K562 (cell line): ENCODE measurements around the gene ARHGAP23. TPM values are rescaled to one million over a fixed set of nuclear protein-coding genes. Genes with fewer than 3 reads are reported as not detected.

Experiments used
- CEBPB ChIP-seq: fragments of 450-650 bp; IDR thresholded peaks from 2 replicates; pipeline ENCODE4 v1.6.1; 2016; ENCODE audit warnings: missing genetic modification characterization, missing compliant biosample characterization
- ELK3 ChIP-seq: fragments of 450-650 bp; formaldehyde crosslinking; IDR thresholded peaks from 2 replicates; pipeline ENCODE4 v1.4.0; 2020; ENCODE audit warnings: mild to moderate bottlenecking
- HDAC1 ChIP-seq, 2 experiments: fragments of 450-650 bp; IDR thresholded peaks; 2 replicates each; pipeline ENCODE4 v1.6.1; 2016 to 2017; ENCODE audit warnings: inconsistent platforms in 1 of 2, mild to moderate bottlenecking in 1 of 2, moderate library complexity in 1 of 2
- HMBOX1 ChIP-seq: sonication (generic); IDR thresholded peaks from 2 replicates; pipeline ENCODE4 v1.6.1; 2016
- IFI16 ChIP-seq: fragments of 250-450 bp; sonication (Bioruptor Pico); IDR thresholded peaks from 2 replicates; pipeline ENCODE4 v2.1.2; 2022; ENCODE audit warnings: mild to moderate bottlenecking, inconsistent platforms
- JUNB ChIP-seq: fragments of 450-650 bp; formaldehyde crosslinking; conservative IDR thresholded peaks from 2 replicates; pipeline ENCODE4 v1.4.0; 2020; ENCODE audit warnings: mild to moderate bottlenecking
- L3MBTL2 ChIP-seq: fragments of 450-650 bp; IDR thresholded peaks from 2 replicates; pipeline ENCODE4 v1.6.1; 2016; ENCODE audit warnings: mild to moderate bottlenecking, moderate library complexity
- MAZ ChIP-seq, 2 experiments: fragments of 450-650 bp in 1 of 2; sonication (generic) in 1 of 2; formaldehyde crosslinking; IDR thresholded peaks in 1 of 2; conservative IDR thresholded peaks in 1 of 2; 2 replicates each; pipeline versions ENCODE4 v1.4.0 to v1.5.0; 2020; ENCODE audit warnings: mild to moderate bottlenecking in 1 of 2, missing genetic modification reagents in 1 of 2
- MEIS2 ChIP-seq: fragments of 450-650 bp; IDR thresholded peaks from 2 replicates; pipeline ENCODE4 v1.6.1; 2014; ENCODE audit warnings: mild to moderate bottlenecking; ENCODE audit not compliant: partially characterized antibody
- MTA2 ChIP-seq: fragments of 450-650 bp; IDR thresholded peaks from 2 replicates; pipeline ENCODE4 v1.6.1; 2016; ENCODE audit warnings: low read depth
- MTA3 ChIP-seq: fragments of 450-650 bp; formaldehyde crosslinking; IDR thresholded peaks from 2 replicates; pipeline ENCODE4 v1.6.1; 2017; ENCODE audit warnings: mild to moderate bottlenecking, borderline replicate concordance
- NELFE ChIP-seq: IDR thresholded peaks from 2 replicates; pipeline ENCODE4 v1.6.1; 2011; ENCODE audit warnings: mild to moderate bottlenecking; ENCODE audit not compliant: insufficient read depth, insufficient read length
- NFE2 ChIP-seq: IDR thresholded peaks from 2 replicates; pipeline ENCODE4 v1.6.1; 2014; ENCODE audit warnings: antibody characterized with exemption, low read depth
- NFIC ChIP-seq: fragments of 450-650 bp; IDR thresholded peaks from 2 replicates; pipeline ENCODE4 v1.6.1; 2017; ENCODE audit warnings: mild to moderate bottlenecking, inconsistent platforms
- PML ChIP-seq: IDR thresholded peaks from 2 replicates; pipeline ENCODE4 v1.6.1; 2012; ENCODE audit warnings: low read length, inconsistent platforms
- RAD51 ChIP-seq: fragments of 450-650 bp; IDR thresholded peaks from 2 replicates; pipeline ENCODE4 v1.7.1; 2016; ENCODE audit warnings: low read depth, mild to moderate bottlenecking, borderline replicate concordance
- RBM25 ChIP-seq: fragments of 200-400 bp; formaldehyde crosslinking; IDR thresholded peaks from 2 replicates; pipeline ENCODE4 v1.6.1; 2018; ENCODE audit warnings: low read length, low read depth, moderate library complexity; ENCODE audit not compliant: severe bottlenecking
- RNF2 ChIP-seq: sonication (generic); IDR thresholded peaks from 2 replicates; pipeline ENCODE4 v1.6.1; 2016
- SRF ChIP-seq, 2 experiments: fragments of 250-450, 450-650 bp in 1 of 2; sonication (Bioruptor Pico) in 1 of 2; sonication (generic) in 1 of 2; formaldehyde crosslinking; IDR thresholded peaks; 2 replicates each; pipeline versions ENCODE4 v1.5.0 to v1.5.1; 2020 to 2022; ENCODE audit warnings: mild to moderate bottlenecking in 1 of 2, missing genetic modification reagents in 1 of 2
- TBL1XR1 ChIP-seq, 2 experiments: IDR thresholded peaks; 2 replicates each; pipeline ENCODE4 v1.6.1; 2012; ENCODE audit warnings: improper control_type of control experiment in 2 of 2, low read length in 2 of 2, mild to moderate bottlenecking in 1 of 2
- TCFL5 ChIP-seq: fragments of 250-450 bp; sonication (Bioruptor Pico); conservative IDR thresholded peaks from 2 replicates; pipeline ENCODE4 v1.6.1; 2021; ENCODE audit warnings: mild to moderate bottlenecking, moderate library complexity, matching md5 sums
- TRIM24 ChIP-seq, 2 experiments: fragments of 450-650 bp; IDR thresholded peaks; 2 replicates each; pipeline ENCODE4 v1.6.1; 2016
- ZC3H11A ChIP-seq: IDR thresholded peaks from 2 replicates; pipeline ENCODE4 v1.6.1; 2012; ENCODE audit warnings: low read depth, low read length, improper control_type of control experiment
- ZNF175 ChIP-seq: fragments of 200-800 bp; sonication (Bioruptor generic); IDR thresholded peaks from 2 replicates; pipeline ENCODE4 v1.6.1; 2016; ENCODE audit warnings: low read depth, mild to moderate bottlenecking, missing genetic modification characterization, missing compliant biosample characterization
- ZNF197 ChIP-seq: fragments of 200-800 bp; sonication (Bioruptor generic); IDR thresholded peaks from 2 replicates; pipeline ENCODE4 v1.6.1; 2016; ENCODE audit warnings: low read depth, missing genetic modification characterization, missing compliant biosample characterization
- ZNF277 ChIP-seq: fragments of 250-450 bp; sonication (Bioruptor Pico); IDR thresholded peaks from 2 replicates; pipeline ENCODE4 v1.8.0; 2022; ENCODE audit warnings: inconsistent platforms, mild to moderate bottlenecking, moderate library complexity, borderline replicate concordance
- ZNF76 ChIP-seq: fragments of 250-450 bp; sonication (Bioruptor Pico); IDR thresholded peaks from 2 replicates; pipeline ENCODE4 v1.4.0; 2020; ENCODE audit warnings: mild to moderate bottlenecking, moderate library complexity, borderline replicate concordance
- polyA plus RNA-seq, 8 experiments: library from polyadenylated mRNA; depleted of rRNA in 4 of 8; stranded (reverse) in 5 of 8; unstranded in 3 of 8; fragments of >200 nt; fragmentation: Nextera tagmentation in 2 of 8; fragmentation: Illumina TruSeq in 1 of 8; extraction: Ambion mirVana in 2 of 8; extraction: Trizol in 1 of 8; gene quantifications; 2 replicates each; pipeline versions ENCODE4 v1.2.1 to v1.2.3, GENCODE V29; 2011 to 2014; ENCODE audit warnings: inconsistent platforms in 1 of 8, missing spikeins in 1 of 8
- total RNA-seq, 7 experiments: library from RNA; depleted of rRNA in 6 of 7; stranded (reverse); fragments of >200 nt in 6 of 7; fragmentation: Illumina TruSeq in 2 of 7; extraction: Trizol in 2 of 7; gene quantifications; 2 replicates each; pipeline versions ENCODE4 v1.2.1 to v1.2.3, GENCODE V29; 2011 to 2021; ENCODE audit warnings: low replicate concordance in 1 of 7

Gene ARHGAP23
- total and polyA plus RNA-seq, 9 of the 15 experiments (the other 6 are each of a cell fraction or from before 2014, with no cell fraction given): 0.01 to 2.7 (median 0.70) TPM

GRCh38 chr17:38417210-38417951 lies 10.9 kb upstream of the ARHGAP23 start (continued):
- TF ChIP-seq SRF (CRISPR knock-in tag; IDR thresholded peaks at IDR 0.05) (peak in 1 of 2 experiments; percentile 48; a peak in 1 of 4 replicates), NFIC (no peak; the same call in 1 of the 2 replicates), HMBOX1 (peak; percentile 29; the same call in 1 of the 2 replicates), ZNF277 (no peak), TBL1XR1 (IDR thresholded peaks at IDR 0.05; ENCODE audit: low read length in 2 of 2) (peak in 1 of 2 experiments; percentile 64; a peak in 2 of 4 replicates), NFE2 (peak; percentile 45; the same call in 1 of the 2 replicates), MTA2 (peak; percentile 70), PML (peak; percentile 70; the same call in 1 of the 2 replicates), HDAC1 (IDR thresholded peaks at IDR 0.05) (peak in 1 of 2 experiments; percentile 50; a peak in 2 of 4 replicates), ZNF175 (CRISPR knock-in tag) (peak; percentile 62), ZNF76 (CRISPR knock-in tag) (peak; percentile 66; the same call in 1 of the 2 replicates), JUNB (no peak), RBM25 (no peak), TCFL5 (CRISPR knock-in tag) (0 out of 2 replicates have a peak, but pooled peaks have one; percentile 2), MTA3 (peak; percentile 67; the same call in 1 of the 2 replicates), ELK3 (no peak), TRIM24 (IDR thresholded peaks at IDR 0.05) (0 out of 4 replicates have a peak, but pooled peaks of 1 of the 2 experiments have one; percentile 7), RAD51 (no peak), MEIS2 (peak; percentile 52), RNF2 (0 out of 2 replicates have a peak, but pooled peaks have one; percentile 23), IFI16 (CRISPR knock-in tag) (no peak), MAZ (CRISPR knock-in tag; conservative IDR thresholded peaks at IDR 0.05 in 1 of 2, IDR thresholded peaks at IDR 0.05 in 1 of 2) (peak in 1 of 2 experiments; percentile 16; a peak in 1 of 4 replicates), ZNF197 (CRISPR knock-in tag) (0 out of 2 replicates have a peak, but pooled peaks have one; percentile 68), L3MBTL2 (peak; percentile 62; the same call in 1 of the 2 replicates), NELFE (no peak), ZC3H11A (no peak), CEBPB (peak; percentile 86; the same call in 1 of the 2 replicates)
